Measurements from ENCODE around the gene QSOX2.
A peak's percentile ranks its signal among the peaks of the same experiment; 100 is the strongest.

QSOX2 gene

DNA sequence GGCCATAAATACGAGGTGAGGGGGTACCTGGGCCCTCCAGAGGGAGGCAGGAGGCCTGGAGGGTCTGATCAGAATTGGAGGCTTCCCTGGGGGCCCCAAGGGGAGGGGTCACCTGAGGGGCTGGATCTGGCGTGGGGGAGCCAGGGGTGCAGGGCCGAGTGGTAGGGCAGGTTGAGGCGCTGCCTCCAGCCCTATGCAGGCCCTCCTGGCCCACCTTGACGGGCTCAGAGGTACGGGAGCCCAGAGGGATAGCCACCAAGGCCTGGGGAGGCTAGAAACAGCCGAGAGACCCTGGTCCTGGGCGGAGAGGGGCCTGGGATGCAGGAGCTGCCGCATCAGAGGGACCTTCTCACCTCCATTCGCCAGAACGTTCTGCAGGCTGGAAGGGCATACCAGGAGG, 65.0 kb downstream of the QSOX2 start:
- no peaks in the 10 kb centered on the region for H3K9me3 ChIP-seq (ENCODE audit: control insufficient read depth, low read length)
- no peaks in the 10 kb centered on the region for H3K36me3 ChIP-seq (ENCODE audit: control insufficient read depth, insufficient read depth, low read length)
- H3K27ac ChIP-seq (ENCODE audit: insufficient read depth, low read depth, low read length, poor library complexity, severe bottlenecking): no peak overlapping the region
- peaks cover 35% of the 10 kb centered on the region for H3K4me1 ChIP-seq (ENCODE audit: control insufficient read depth, insufficient read depth, low read length)
- no peak overlapping the region for H3K4me3 ChIP-seq (ENCODE audit: insufficient read depth, low read depth, low read length)
- no peaks in the 10 kb centered on the region for H3K27me3 ChIP-seq (ENCODE audit: control insufficient read depth, insufficient read depth, low read length, poor library complexity, severe bottlenecking)
- 89 to 90% methylated on average over 11 of the region's 11 CpGs for WGBS, 2 experiments

DNA sequence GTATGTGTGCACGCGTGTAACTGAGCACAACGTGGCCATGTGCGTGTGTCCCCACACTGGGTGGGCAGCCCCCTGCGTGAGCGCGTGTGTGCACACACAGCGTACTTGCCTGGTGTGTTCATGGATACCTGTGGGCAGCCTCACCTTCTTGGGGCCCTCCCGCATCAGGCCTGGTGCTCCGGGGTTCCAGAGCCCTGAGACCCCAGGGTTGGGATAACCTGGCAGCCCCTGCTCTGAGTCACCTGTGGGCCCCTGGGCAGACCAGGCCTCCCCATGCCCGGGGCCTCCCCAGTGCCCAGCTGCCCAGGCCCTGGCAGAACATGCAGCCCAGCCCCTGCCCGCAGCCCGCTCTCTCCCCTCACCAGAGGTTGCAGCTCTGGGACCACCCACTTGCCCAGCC, 65.9 kb downstream of the QSOX2 start:
- H3K9me3 ChIP-seq (ENCODE audit: control insufficient read depth, low read length): no peaks in the 10 kb centered on the region
- H3K36me3 ChIP-seq (ENCODE audit: control insufficient read depth, insufficient read depth, low read length): no peaks in the 10 kb centered on the region
- no peak overlapping the region for H3K4me3 ChIP-seq (ENCODE audit: insufficient read depth, low read depth, low read length)
- 95% methylated on average over 13 of the region's 13 CpGs for WGBS, 2 experiments
- no peak overlapping the region for H3K27ac ChIP-seq (ENCODE audit: insufficient read depth, low read depth, low read length, poor library complexity, severe bottlenecking)
- peaks cover 35% of the 10 kb centered on the region for H3K4me1 ChIP-seq (ENCODE audit: control insufficient read depth, insufficient read depth, low read length)
- no peaks in the 10 kb centered on the region for H3K27me3 ChIP-seq (ENCODE audit: control insufficient read depth, insufficient read depth, low read length, poor library complexity, severe bottlenecking)

DNA sequence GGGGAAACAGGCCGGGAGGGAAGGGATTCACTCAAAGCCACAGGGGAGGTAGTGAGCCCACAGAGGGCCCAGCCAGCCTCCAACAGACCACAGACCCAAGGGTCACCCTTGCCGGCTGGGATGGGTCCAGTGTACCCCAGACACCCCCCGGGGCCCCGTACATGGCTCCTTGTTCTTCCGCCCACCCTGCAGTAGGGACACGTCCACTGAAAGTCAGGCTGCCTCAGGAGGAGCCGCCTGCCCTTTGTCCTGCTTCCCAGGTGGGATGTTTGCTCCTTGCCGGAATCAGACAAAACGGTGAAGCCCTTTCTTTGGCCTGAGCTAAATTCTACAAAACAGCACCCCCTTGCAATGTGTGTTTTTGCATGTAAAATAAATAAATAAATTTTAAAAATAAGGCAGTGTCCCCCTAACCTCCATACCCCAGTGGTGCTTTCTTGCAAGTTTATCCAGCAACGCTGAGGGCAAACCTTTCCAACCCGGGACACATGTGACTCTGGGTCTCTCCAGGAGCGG, 66.5 kb downstream of the QSOX2 start:
- Histone ChIP-seq H3K4me1 (ENCODE audit: control insufficient read depth, insufficient read depth, low read length) (peaks cover 33% of the 10 kb centered on the region), H3K9me3 (ENCODE audit: control insufficient read depth, low read length) (no peaks in the 10 kb centered on the region), H3K4me3 (ENCODE audit: insufficient read depth, low read depth, low read length) (no peak overlapping the region), H3K27me3 (ENCODE audit: control insufficient read depth, insufficient read depth, low read length, poor library complexity, severe bottlenecking) (no peaks in the 10 kb centered on the region), H3K36me3 (ENCODE audit: control insufficient read depth, insufficient read depth, low read length) (no peaks in the 10 kb centered on the region), H3K27ac (ENCODE audit: insufficient read depth, low read depth, low read length, poor library complexity, severe bottlenecking) (no peak overlapping the region)
- WGBS, 2 experiments: 38 to 43% methylated on average over 11 to 12 of the region's 12 CpGs

DNA sequence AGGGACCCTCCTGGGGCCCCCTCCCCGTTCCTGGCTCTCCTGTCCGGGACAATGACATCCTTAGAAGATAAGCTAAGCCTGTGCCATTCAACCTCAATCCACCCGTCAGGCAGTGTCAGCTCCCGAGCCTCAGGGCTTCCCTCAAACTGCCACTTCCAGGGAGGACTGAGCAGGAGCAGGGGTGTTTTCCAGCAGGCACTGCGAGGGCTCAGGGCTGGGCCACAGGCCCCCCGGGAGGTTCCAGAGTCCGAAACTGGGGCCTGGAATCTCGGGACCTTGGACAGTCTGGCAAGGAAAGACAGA, 66.9 kb downstream of the QSOX2 start:
- 37 to 53% methylated on average over 7 to 8 of the region's 8 CpGs for WGBS, 2 experiments
- no peak overlapping the region for H3K27ac ChIP-seq (ENCODE audit: insufficient read depth, low read depth, low read length, poor library complexity, severe bottlenecking)
- H3K9me3 ChIP-seq (ENCODE audit: control insufficient read depth, low read length): no peaks in the 10 kb centered on the region
- no peak overlapping the region for H3K4me3 ChIP-seq (ENCODE audit: insufficient read depth, low read depth, low read length)
- peaks cover 33% of the 10 kb centered on the region for H3K4me1 ChIP-seq (ENCODE audit: control insufficient read depth, insufficient read depth, low read length)
- no peaks in the 10 kb centered on the region for H3K27me3 ChIP-seq (ENCODE audit: control insufficient read depth, insufficient read depth, low read length, poor library complexity, severe bottlenecking)
- H3K36me3 ChIP-seq (ENCODE audit: control insufficient read depth, insufficient read depth, low read length): no peaks in the 10 kb centered on the region

DNA sequence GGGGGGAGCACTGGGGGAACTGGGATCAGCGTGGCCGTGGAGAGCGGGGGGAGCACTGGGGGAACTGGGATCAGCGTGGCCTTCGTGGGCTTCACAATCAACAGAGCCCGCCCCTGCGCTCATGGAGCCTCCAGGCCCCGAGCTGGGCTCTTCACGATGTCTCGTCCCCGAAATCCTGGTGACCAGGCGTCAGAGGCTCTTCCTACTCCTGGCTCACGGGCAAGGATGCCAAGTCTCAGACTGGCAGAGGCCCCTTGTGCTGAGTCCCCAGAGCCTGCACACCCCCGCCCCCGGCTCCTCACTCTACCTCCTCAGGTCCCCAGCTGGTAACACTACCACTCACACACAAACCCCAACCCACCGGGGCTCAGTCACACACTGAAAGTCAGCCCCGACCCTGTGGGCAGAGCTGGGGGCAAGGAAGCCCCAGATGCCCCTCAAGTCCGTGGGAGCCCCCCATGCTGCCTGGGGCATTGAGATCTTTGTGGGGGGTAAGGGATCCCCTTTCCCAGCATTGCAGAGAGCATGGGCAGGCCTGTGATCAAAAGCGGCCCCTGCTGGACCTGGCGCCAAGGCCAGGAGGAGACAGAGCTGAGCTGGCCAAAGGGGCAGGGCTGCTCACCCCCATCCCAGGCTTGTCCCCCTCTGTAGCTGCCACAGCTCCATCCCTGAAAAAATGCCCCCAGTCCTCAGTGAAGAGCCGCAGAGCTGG, 67.4 kb downstream of the QSOX2 start:
- H3K4me3 ChIP-seq (ENCODE audit: insufficient read depth, low read depth, low read length): no peak overlapping the region
- H3K4me1 ChIP-seq (ENCODE audit: control insufficient read depth, insufficient read depth, low read length): peaks cover 33% of the 10 kb centered on the region
- no peaks in the 10 kb centered on the region for H3K27me3 ChIP-seq (ENCODE audit: control insufficient read depth, insufficient read depth, low read length, poor library complexity, severe bottlenecking)
- H3K27ac ChIP-seq (ENCODE audit: insufficient read depth, low read depth, low read length, poor library complexity, severe bottlenecking): no peak overlapping the region
- H3K36me3 ChIP-seq (ENCODE audit: control insufficient read depth, insufficient read depth, low read length): no peaks in the 10 kb centered on the region
- H3K9me3 ChIP-seq (ENCODE audit: control insufficient read depth, low read length): no peaks in the 10 kb centered on the region
- WGBS, 2 experiments: 91 to 95% methylated on average over 20 of the region's 21 CpGs

DNA sequence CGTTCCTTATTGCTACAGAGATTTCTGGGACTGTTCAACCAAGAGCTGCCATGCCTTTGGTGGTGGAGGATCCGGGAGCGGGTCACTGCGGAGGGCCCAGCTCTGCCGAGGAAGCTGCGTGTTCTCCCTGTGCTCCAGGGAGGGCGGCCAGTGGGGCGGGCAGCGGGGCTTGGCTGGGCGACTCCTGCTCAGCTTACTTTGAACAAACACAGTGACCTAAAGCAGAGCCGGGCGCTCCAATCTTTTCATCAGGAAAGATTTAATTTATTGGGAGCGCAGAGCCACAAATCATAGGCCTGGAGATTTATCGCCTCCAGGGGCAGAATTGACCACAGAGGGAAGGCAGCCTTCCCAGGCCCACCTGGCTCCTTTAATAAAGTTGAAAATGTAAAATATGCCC, 68.4 kb downstream of the QSOX2 start:
- 93 to 94% methylated on average over 14 of the region's 14 CpGs for whole genome bisulfite sequencing, 2 experiments
- H3K27ac ChIP-seq (ENCODE audit: insufficient read depth, low read depth, low read length, poor library complexity, severe bottlenecking): no peak overlapping the region
- peaks cover 33% of the 10 kb centered on the region for H3K4me1 ChIP-seq (ENCODE audit: control insufficient read depth, insufficient read depth, low read length)
- H3K36me3 ChIP-seq (ENCODE audit: control insufficient read depth, insufficient read depth, low read length): no peaks in the 10 kb centered on the region
- H3K9me3 ChIP-seq (ENCODE audit: control insufficient read depth, low read length): no peaks in the 10 kb centered on the region
- H3K4me3 ChIP-seq (ENCODE audit: insufficient read depth, low read depth, low read length): no peak overlapping the region
- H3K27me3 ChIP-seq (ENCODE audit: control insufficient read depth, insufficient read depth, low read length, poor library complexity, severe bottlenecking): no peaks in the 10 kb centered on the region

DNA sequence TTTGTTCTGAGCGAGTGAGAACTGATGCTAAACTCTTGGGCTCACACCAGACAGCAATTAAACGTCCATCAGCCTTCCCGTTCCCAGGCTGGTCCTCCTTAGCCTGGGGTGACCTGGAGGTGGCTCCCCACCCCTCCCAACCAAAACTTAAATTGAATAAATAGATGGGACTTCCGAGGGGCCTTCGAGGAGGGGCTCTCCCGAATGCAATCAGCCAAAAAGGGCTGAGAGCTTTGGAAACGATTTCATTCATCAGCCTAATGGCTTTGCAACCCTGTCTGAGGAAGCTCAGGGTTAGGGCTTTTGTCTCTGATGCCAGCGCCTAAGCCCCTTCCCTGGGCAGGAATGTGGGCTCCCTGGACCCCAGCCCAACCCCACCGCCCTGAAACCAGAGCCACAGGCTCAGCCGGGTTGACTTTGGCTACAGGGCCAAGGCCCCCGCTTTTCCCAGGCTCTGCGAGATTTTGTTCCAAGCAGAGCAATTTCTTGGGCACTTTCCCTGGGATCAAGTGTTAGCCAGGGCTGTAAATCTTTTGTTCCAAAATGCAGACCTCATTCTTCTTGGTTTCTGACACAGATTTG, 69.9 kb downstream of the QSOX2 start:
- WGBS, 2 experiments: 66 to 67% methylated on average over 12 of the region's 12 CpGs
- Histone ChIP-seq H3K4me1 (ENCODE audit: control insufficient read depth, insufficient read depth, low read length) (peaks cover 47% of the 10 kb centered on the region), H3K27me3 (ENCODE audit: control insufficient read depth, insufficient read depth, low read length, poor library complexity, severe bottlenecking) (no peaks in the 10 kb centered on the region), H3K27ac (ENCODE audit: insufficient read depth, low read depth, low read length, poor library complexity, severe bottlenecking) (peak overlapping the region; percentile 64), H3K9me3 (ENCODE audit: control insufficient read depth, low read length) (no peaks in the 10 kb centered on the region), H3K36me3 (ENCODE audit: control insufficient read depth, insufficient read depth, low read length) (no peaks in the 10 kb centered on the region), H3K4me3 (ENCODE audit: insufficient read depth, low read depth, low read length) (no peak overlapping the region)

DNA sequence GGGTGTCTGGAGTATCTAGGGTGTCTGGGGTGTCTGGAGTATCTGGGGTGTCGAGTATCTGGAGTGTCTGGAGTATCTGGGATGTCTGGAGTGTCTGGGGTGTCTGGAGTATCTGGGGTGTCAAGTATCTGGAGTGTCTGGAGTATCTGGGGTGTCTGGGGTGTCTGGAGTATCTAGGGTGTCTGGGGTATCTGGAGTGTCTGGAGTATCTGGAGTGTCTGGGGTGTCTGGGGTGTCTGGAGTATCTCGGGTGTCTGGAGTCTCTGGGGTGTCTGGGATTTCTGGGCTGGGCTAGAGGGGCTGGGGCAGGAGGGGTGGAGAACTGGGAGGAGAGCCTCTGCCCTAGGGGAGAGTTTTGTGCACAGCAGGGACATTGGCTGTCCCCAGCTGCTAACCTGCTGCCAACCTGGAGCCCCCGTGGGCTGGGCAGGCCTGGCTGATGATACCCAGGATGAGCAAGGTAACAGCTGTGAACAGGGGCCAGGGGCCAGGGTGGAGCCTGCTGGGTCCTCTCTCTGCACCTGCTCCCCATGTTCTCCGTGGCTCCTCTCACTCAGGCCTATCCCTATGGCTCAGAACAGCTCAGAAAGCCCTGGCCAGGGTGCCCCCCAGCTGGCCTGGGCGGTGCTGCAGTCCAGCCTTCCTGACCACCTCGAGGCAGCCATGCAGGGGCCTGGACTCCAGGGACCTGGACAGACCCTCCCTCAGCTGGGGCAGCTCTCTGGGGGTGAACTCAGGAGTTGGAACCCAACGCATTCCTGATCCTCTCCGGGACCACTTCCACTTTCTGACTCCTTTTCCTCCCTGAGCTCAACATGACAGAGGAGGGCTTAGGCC, 70.6 kb downstream of the QSOX2 start:
- 71 to 72% methylated on average over 8 of the region's 8 CpGs for WGBS, 2 experiments
- Histone ChIP-seq H3K36me3 (ENCODE audit: control insufficient read depth, insufficient read depth, low read length) (no peaks in the 10 kb centered on the region), H3K4me3 (ENCODE audit: insufficient read depth, low read depth, low read length) (no peak overlapping the region), H3K4me1 (ENCODE audit: control insufficient read depth, insufficient read depth, low read length) (peaks cover 52% of the 10 kb centered on the region), H3K27me3 (ENCODE audit: control insufficient read depth, insufficient read depth, low read length, poor library complexity, severe bottlenecking) (no peaks in the 10 kb centered on the region), H3K9me3 (ENCODE audit: control insufficient read depth, low read length) (no peaks in the 10 kb centered on the region), H3K27ac (ENCODE audit: insufficient read depth, low read depth, low read length, poor library complexity, severe bottlenecking) (peak overlapping the region; percentile 64)

DNA sequence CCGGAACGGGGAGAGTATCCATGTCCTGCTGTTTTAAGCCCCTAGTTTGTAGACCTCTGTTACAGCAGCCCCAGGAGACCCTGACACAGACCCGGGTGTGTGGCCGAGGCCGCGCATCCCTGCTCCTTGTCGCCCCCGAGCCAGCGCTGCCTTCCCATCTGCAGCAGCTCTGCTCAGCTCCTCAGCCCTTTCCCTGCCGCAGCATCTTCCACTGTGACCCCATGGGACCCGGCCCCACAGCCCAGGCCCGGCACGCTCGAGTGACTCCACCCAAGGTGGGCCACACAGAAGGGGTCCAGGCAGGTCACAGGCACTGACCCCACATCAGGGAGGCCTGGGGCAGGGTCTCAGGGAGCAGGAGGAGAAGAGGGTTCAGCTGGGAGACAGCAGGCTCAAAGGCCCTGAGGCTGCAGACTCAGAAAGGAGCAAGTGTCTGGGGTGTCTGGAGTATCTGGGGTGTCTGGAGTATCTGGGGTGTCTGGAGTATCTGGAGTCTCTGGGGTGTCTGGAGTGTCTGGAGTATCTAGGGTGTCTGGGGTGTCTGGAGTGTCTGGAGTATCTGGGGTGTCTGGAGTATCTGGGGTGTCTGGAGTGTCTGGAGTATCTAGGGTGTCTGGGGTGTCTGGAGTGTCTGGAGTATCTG, 71.8 kb downstream of the QSOX2 start:
- H3K4me1 ChIP-seq (ENCODE audit: control insufficient read depth, insufficient read depth, low read length): peaks cover 53% of the 10 kb centered on the region
- no peaks in the 10 kb centered on the region for H3K9me3 ChIP-seq (ENCODE audit: control insufficient read depth, low read length)
- no peak overlapping the region for H3K4me3 ChIP-seq (ENCODE audit: insufficient read depth, low read depth, low read length)
- no peak overlapping the region for H3K27ac ChIP-seq (ENCODE audit: insufficient read depth, low read depth, low read length, poor library complexity, severe bottlenecking)
- no peaks in the 10 kb centered on the region for H3K27me3 ChIP-seq (ENCODE audit: control insufficient read depth, insufficient read depth, low read length, poor library complexity, severe bottlenecking)
- no peaks in the 10 kb centered on the region for H3K36me3 ChIP-seq (ENCODE audit: control insufficient read depth, insufficient read depth, low read length)
- WGBS, 2 experiments: 91 to 92% methylated on average over 14 of the region's 14 CpGs

Data from ectodermal cell (in vitro differentiated cells).